CMK (cell line): ENCODE results near the gene KRTAP29-1.
A peak's percentile ranks its signal among the peaks of the same experiment; 100 is the strongest.
"Not testable (repeated sequence)": the region's sequence is repeated elsewhere in the genome, so short reads cannot be mapped to it uniquely, and the experiment has no call there.

Source experiments
- DNase-seq: peaks from one replicate; pipeline ENCODE4 v3.0.0-alpha.2; 2010; ENCODE audit warnings: low read depth

Gene KRTAP29-1, protein sequence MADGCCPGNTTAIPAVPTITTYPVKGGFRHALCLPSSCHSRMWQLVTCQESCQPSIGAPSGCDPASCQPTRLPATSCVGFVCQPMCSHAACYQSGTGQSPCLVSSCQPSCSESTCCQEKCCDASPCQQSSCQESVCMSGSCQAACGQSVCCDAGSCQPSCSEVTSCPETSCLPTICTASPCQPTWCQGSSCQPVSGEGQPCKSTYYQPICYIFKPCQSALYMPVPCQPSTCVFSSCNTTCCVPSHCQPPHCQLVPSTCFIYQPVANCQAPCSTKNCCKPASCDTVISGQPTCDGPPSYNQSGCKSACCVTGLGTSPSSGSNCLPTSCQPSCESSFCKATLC

DNA sequence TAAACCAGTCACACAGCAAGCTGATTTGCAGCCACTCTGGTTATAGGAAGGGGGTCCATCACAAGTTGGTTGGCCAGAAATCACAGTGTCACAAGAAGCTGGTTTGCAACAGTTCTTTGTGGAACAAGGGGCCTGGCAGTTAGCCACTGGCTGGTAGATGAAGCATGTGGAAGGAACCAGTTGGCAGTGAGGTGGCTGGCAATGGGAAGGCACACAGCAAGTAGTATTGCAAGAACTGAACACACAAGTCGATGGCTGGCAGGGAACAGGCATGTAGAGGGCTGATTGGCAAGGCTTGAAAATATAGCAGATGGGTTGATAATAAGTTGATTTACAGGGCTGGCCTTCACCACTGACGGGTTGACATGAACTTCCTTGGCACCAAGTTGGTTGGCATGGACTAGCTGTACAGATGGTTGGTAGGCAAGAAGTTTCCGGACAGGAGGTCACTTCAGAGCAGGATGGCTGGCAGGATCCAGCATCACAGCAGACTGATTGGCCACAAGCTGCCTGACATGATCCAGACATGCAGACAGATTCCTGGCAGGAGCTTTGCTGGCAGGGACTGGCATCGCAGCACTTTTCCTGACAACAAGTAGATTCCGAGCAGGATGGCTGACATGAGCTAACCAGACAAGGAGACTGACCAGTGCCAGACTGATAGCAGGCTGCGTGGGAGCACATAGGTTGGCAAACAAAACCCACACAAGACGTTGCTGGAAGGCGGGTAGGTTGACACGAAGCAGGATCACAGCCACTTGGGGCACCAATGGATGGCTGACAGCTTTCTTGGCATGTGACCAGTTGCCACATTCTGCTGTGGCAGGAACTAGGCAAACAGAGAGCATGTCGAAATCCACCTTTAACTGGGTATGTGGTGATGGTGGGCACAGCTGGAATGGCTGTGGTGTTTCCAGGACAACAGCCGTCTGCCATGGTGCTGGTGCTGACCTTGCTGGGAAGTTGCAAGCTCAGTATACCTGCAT, at the start of gene KRTAP29-1:
Gene KRTAP29-1 (minus strand): TSS at position 936 of the 986 bp plus-strand sequence. CDS start 0 bp downstream, at position 936.
- no peak for DNase-seq

DNA sequence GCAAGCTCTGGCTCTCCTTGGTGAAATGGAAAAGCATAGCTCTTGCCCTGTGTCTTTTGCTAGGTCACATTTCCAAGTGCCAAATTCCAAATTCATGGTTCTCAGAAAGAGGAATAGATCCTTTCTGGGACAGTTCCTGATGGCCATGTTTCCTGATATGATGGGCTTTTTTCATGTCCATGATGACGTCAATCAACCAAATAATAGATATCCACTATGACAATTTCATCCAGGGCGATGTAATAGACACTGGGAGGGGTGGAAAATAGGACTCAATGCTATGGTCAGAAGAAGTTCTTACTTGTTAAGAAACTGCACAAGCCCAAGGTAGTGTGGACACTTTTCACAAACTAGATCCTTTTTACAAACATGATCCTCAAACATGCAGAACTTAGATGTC, 48.5 kb upstream of the KRTAP29-1 start:
- no peak for DNase-seq

DNA sequence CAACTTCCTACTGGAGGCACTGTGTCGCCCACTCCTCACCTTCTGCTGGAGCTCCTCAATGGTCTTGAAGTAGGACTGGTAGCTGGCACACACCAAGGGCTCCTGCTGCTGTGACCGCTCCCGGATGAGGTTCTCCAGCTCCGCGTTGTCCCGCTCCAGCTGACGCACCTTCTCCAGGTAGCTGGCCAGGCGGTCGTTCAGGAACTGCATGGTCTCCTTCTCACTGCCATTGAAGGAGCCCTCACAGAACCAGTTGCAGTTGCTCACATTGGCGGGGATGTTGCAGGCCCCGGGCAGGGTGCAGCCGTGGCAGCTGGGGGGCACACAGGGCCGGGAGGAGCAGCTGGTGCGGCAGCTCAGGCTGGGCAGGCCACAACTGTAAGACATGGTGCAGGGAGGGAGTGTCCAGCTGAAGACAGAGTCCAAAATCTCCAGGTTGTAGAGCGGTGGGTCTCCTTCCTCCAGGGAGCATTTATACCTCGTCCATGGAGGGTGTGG, 47.8 kb upstream of the KRTAP29-1 start, which contains the start of gene KRT33A:
Gene KRT33A (minus strand): TSS at position 448 of the 498 bp plus-strand sequence. CDS start 61 bp downstream, at position 387.
- DNase-seq: not testable (repeated sequence)

DNA sequence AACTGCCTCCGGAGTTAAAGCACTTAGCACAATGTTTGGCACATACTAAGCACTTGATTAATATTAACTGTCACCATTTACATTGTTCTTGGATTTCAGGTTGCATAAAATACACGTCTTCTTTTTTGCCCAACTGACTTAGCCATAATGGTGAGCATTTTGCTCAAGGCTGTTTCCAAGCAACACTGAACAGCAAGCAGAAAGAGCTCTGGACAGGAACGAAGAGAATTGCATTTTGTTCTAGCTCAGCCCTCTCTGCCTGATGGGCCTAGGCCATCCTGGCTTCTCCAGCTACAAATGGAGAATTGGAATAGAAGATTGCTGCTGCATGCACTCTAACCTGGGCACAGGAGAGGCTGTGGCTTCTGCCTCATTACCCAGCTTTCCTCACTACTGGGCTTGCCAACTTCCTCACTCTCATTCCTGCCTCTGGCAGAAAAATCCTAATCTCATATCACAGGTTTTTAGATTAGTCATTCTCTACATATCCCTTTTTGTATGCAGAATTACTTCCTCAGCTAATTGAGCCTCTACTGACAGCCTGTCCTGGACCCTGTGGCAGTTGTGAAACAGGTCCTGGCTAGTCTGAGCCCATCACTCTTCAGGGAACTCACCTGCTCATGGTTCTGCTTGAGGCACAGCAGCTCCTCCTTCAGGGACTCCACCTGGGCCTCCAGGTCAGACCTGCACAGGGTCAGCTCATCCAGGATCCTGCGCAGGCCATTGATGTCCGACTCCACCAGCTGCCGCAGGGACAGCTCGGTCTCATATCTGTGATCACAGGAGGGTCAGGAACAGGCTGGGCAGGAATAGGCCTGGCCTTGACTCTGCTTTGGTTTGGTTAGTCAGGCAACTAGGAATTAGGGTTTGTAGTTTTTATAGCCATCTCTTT, 45.5 kb upstream of the KRTAP29-1 start:
- DNase-seq: no peak

DNA sequence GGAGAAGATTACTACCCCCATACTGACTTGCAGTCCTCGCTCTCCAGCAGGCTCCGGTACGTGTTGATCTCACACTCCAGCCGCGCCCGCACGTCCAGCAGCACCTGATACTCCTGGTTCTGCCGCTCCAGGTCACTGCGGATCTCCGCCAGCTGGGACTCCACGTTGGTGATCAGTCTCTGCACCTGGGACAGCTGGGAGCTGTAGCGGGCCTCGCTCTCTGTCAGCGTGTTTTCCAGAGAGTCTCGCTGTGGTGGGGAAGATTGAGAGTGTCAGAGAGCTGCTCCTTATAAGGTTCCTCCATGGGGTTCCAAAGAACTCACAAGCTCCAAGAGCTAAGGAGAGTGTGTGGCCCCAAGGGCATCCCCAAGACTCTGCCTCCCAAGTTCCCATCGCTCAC, 43.8 kb upstream of the KRTAP29-1 start:
- DNase-seq: not testable (repeated sequence)

DNA sequence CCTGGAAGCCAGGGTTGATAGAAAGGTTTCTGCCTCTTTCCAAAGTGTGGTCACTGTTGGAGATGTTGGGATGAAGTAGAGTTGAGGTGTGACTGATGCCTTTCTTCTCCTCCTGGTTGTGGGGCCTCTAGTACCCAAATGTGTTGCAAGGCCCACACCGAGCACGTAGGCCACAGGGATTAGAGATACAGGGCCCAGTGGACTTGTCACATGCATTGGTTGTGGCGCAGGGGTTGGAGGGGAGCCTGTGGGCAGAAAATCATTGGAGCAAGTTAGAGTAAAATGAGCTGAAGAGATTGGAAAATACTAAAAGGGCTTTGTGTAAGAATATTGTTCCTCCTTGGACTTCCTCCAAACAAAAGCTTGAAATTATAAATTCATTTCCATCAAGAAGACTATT, 43.3 kb upstream of the KRTAP29-1 start:
- DNase-seq: no peak

DNA sequence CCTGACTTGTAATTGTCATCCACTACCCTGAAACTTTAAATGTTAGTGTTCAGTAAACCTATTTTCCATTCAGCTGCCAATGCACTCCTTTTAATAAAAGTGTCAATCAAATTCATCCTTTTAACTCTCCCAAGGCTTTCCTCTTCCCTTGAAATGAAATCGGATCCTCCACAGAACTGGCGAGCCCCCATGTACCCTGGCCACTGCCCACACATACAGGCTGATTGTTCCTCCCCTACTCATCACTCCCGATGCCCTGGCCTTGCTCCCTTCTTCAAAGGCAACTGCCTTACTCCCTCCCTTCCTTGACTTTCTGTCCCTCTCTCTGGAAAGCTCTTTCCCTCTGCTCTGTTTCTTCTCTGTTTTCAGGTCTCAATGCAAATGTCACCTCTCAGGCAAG, 40.4 kb upstream of the KRTAP29-1 start:
- DNase-seq: no peak

DNA sequence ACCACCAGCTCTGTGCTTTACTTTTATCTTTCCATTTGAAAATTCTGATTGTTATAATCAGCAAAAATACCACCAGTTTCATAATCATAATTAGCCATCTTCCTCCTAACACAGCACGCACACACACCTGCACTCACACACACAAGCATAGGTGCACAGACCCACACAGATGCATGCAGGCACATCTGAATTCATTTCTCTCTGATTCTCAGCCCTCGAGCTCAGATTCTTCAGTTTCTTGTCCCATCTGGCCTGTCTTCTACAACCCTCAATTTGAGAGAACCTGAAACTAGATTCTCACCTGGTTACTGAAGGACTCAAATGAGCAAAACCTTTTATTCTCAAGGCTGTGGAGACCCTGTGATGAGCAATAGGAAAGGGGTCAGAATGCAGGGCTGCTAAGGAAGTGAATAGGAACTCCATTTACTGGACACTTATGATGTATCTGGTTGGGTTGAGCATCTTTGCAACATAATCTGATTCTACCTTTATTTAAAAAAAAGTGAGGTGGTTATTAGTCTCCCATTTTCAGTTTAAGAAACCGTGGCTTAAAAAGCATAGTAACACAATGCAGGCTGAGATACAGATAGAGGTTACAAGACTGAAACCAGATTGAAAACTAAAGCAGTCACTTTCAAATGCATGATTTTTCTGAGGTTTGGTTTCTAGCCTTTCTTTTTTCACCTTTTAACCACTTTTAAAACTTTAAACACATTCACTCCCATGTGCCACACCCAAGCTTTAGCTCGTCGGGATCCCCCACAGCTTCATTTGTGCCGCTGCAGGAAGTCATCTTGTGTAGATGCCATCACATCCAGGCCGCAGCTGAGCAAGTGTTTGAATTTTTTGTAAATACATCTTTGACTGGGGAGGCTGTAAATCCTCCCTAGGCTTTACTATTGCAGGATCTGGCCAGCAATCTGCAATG, 38.5 kb upstream of the KRTAP29-1 start:
- no peak for DNase-seq

DNA sequence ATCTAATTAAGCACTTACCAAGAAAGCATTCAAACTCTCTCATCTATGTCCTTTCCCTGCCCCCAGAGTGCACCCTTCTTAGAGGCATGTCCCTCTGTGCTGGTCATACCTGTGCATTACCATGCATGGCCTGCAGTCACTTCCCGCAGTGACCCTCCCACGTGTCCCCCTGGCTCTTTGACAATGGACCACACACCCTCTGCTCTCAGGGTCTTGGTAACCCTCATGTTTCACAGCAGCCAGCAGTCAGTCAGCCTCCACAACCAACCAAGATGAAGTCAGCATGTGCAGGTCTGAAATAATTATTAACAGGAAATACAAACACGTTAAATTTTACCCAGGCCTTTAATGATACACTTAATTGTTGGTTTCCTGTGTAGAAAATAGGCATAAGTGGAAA, 37.8 kb upstream of the KRTAP29-1 start:
- DNase-seq: no peak

DNA sequence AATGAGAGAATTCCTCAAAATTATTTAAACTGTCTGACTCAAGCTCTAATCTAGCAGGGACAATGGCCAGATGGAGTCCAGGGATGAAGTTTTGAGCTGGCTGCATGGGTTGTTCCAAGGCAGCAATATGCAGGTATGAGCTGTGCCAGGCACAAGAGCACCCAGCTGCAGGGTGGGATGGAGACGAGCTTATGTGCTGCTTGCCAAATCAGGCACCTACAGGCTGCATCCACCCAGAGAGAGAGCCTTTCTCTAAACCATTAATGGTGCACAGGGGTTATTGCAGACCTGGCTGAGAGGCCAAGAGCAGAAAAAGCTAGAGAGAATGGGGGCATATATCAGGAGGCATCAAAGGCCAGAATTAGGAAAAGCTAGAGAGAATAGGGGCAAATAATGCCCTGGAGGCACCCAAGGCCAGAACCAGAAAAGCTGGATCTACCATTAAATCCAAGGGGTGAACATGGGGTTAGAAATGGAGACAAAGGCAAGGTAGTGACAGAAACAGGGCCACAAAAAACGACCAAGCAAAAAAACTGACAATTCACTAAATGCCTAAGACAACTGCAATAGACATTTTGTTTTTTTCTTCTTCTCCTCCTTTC, 37.0 kb upstream of the KRTAP29-1 start:
- DNase-seq: no peak

DNA sequence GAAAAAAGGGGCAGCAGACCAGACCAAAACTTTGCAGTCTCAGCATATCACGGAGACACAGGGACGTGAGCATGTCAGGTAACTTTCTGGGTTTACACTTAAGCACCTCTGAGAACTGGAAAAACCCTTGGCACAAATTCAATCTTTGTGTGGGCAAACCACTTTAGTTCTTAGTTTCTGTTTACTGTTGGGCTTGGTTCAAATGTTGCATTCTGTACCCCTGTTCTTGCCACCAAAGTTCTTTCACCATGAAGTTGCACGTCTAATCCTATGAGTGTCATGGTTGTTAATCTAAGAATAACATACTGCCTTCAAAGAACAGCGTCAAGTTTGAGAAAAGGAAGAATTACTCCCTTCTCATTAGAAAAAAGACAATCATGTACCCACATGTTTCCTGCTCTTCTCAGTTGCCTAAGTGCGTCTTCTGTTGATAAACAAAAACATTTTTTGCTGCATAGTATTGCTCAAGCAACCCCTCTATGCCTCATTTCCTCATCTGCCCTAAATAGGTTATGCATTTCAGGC, 36.4 kb upstream of the KRTAP29-1 start:
- DNase-seq: no peak

DNA sequence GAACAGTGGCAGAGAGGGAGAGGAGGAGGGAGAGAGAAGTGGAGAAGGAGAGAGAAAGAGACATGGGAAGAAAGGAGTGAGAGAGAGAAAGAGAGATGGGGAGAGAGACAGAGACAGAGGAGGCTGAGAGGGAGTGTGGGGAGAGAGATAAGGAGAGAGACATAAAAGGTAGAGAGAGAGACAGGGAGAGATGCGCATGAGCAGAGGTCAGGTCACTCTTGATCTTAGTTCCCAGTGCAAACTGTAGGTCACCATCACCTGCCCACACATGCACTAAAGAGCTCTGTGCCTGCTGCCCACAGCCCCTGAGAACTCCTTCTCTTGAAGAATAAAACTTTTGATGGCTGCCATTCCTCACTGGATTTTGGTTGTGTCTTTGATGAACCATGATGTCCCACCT, 33.1 kb upstream of the KRTAP29-1 start:
- no peak for DNase-seq

DNA sequence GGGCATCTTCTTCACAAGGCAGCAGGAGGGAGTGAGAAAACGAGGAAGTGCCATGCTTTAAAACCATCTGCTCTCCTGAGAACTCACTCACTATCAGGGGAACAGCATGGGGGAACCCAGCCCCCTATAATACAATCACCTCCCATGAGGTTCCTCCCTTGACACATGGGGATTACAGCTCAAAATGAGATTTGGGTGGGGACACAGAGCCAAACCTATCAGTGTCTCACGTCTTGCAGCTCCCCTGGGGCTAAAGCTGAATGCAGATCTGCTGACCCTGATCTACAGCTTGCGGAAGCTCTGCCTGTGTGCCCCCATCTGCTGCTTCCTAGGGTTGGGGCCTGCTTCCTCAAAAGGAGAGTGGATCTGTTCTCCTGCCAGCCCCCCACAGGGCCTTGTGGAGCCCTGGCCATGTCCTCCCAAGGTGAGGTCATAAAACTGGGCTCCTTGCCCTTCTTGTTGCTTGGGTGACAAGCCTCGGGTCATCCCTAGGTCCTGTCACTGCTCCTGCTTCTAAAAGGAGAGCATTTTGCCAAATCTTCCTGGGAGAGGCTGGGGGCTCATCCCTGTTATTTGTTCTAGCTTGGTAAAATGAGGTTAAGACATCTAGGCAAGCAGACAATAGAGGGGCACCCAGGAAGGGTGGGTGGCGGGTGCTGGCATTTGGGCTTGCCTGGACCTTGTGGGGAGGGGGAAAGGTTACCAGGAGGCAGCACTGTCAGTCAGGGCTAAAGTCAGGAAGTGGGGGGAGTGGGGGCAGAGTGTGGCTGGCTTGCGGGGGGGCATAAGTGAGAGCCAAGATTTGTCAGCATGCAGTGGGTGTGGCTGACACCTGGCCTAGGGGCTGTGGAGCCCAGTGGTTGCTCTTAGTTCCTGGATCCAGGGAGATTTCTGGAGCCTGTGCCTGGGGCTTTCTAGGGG, 32.0 kb upstream of the KRTAP29-1 start:
- DNase-seq: peak; percentile 8

DNA sequence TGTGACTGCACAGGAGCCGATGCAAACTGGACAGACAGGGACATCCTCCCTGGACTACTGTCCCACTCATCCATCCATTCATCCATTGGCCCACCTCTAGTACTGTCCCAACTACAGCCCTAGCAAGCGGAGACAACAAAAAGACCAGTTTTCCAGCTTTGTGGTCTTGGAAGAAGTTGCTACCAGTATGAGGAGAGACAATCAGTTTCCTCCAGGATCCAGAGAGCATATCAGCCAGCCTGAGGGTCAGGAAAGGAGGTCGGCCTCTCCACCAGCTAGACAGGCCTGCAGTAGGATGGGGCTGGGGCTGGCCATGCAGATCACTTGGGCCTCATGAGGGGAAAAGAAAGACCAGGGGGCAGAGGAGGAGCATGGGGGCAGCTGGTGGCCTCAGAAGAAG, 31.2 kb upstream of the KRTAP29-1 start:
- DNase-seq: no peak

DNA sequence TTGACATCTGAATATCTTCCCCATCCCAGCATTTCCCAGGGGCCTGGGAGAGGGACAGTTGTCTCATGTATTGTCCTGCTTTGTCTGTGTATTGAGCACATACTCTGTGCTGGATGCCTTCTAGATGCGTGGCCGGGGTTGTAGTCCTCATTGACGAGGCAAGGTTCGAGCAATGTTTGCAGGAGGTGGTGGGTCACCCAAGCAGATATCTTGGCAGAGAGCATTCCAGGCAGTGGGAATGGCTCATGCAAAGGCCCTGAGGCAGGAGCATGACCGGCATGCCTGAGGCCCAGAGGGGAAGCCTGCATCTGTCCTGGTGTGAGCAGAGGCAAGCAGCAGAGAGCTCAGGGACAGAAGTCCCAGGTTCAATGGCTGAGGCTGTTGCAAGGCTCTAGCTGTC, 30.4 kb upstream of the KRTAP29-1 start:
- no peak for DNase-seq

DNA sequence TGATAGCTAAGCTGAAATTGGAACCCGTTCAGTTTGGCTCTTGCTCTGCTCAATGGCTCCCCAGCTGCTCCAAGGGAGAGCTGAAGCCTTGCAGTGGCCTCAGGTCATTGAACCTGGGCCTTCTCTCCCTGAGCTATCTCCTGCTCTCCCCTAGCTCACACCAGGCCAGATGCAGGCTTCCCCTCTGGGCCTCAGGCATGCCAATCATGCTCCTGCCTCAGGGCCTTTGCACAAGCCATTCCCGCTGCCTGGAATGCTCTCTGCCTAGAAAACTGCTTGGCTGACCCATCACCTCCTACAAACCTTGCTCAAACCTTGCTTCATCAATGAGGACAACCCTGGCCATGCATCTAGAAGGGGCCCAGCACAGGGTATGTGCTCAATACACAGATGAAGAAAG, 29.6 kb upstream of the KRTAP29-1 start:
- DNase-seq: no peak

DNA sequence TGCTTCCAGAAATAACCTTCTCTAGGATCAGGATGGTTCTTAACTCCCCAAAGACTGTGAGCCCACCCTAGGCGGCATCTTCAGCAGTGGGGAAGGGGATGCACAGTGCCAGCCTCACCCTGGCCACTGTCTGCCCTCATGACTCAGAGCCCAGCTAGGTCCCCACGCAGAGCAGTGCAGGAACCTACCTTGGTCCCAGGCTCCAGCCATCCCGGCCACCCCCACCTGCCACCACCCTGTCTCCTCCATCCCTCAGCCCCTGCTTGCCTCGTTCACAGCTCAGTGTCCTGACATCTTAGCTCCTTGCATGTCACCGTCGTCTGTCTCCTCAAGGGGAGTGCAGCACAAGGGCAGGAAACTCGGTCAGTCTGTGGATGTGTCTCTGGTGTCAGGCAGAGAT, 29.0 kb upstream of the KRTAP29-1 start:
- DNase-seq: no peak

DNA sequence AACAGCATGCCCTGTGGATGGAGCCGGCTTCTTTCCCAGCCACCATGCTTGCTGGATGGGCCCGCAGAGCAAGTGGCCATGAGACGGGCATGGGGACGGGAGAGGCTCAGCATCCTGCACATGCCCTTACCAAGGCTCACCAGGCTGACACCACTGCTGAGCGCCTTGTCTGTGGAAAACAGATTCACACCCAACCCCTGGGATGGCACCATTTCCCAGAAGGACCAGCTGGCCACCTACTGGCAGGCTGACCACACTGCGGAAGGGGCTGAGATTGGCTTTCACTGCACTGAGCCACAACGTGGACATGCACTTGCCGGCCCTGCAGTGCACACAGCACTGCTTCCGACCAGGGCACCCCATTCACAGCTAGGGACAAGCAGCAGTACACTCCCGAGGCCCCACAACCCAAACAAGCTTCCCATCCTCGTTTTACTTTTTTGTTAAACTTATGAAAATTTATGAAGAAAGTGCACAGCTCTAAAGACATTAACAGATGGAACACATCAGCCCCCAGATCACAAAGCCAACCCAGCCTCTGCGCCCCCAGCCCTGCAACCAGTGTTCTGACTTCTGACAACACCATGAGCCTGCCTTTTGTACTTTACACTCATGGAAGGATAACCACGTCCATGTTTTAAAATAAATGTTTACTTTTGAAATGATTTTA, 26.8 kb upstream of the KRTAP29-1 start:
- DNase-seq: peak; percentile 2
